ENCODE data around the gene TRIM7.

GRCh38 chr5:181236471-181236870 lies 31.5 kb upstream of the TRIM7 start:
- TF ChIP-seq POLR2A (IDR thresholded peaks at IDR 0.05) (no peak), EP300 (IDR thresholded peaks at IDR 0.05) (no peak)
- TF ChIP-seq, protein P1, sequence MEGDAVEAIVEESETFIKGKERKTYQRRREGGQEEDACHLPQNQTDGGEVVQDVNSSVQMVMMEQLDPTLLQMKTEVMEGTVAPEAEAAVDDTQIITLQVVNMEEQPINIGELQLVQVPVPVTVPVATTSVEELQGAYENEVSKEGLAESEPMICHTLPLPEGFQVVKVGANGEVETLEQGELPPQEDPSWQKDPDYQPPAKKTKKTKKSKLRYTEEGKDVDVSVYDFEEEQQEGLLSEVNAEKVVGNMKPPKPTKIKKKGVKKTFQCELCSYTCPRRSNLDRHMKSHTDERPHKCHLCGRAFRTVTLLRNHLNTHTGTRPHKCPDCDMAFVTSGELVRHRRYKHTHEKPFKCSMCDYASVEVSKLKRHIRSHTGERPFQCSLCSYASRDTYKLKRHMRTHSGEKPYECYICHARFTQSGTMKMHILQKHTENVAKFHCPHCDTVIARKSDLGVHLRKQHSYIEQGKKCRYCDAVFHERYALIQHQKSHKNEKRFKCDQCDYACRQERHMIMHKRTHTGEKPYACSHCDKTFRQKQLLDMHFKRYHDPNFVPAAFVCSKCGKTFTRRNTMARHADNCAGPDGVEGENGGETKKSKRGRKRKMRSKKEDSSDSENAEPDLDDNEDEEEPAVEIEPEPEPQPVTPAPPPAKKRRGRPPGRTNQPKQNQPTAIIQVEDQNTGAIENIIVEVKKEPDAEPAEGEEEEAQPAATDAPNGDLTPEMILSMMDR (IDR thresholded peaks at IDR 0.05), result no peak
